ENCODE data around the gene PHACTR2.

PHACTR2 gene

GRCh38 chr6:143675946-143676345 is 1.8 kb upstream of the PHACTR2 start:
- DNase-seq, result no peak

DNA sequence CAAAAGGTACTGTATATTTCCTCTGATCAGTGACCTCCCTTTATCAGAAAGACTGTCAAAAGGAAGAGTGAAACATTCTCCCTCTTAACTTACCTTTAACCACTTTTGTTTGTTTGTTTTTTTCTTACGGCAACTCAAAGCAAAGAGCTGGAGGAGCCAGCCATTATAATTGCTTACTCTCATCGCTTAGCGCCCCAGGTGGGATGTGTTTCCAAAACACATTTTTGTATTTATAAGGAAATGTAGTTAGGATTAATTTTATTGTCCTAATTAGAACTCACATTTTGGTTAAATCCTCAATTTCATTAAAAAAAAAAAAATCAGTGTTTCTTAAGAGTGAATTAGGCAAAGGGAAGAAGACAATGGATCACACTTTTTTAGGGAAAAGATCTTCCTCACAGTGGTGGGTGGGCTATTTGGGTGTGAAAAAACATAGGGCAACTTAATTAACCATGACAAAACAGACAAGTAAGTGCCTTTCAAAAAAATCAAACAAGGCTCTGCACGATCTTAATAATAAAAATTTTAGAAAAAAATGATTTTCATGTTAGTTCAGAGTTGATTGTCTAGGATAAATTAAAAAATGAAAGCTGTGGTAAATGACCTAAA is 1.2 kb upstream of the PHACTR2 start:
- DNase-seq, result no peak

GRCh38 chr6:143677577-143677890 is 231 bp upstream of the PHACTR2 start:
- DNase-seq, result no peak

DNA sequence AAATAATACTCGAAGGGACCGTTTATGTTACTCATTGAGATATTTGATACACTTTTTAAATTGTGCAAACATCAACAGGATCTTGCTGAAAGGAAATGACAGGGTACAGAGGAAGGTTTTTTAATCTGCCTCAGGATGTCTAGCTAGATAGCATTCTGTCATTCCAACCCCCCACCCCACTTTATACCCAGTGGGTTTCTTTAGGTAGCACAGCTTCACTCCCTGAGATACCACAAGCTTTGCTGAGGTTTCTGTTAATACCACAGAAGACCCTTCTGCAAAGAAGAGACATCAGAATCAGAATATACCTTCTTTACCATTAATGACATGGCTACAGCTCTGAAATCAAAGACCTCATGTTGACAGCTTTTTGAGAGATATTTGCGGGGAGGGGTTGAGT is 1.3 kb downstream of the PHACTR2 start:
- DNase-seq, result no peak

DNA sequence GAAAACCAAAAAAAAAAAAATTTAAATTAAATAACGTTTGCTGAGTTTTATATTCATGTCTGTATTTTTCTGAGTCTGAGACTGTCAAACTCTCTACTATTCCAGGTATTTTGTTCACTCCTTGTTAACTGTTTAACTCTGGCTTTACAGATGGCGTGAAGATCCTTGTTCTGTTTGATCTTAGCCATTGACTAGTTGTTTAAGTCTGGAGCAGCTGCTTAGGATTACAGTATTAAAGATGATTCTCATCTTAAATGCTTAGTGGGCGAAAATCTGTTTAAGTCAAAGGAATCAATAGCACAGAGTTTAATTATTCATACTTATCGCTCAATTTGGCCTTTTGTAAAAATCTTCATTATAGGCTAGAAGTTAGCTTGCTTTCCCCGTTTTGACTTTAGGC is 2.4 kb downstream of the PHACTR2 start:
- DNase-seq, result no peak

GRCh38 chr6:143682805-143683204 is 5.0 kb downstream of the PHACTR2 start:
- DNase-seq, result no peak

GRCh38 chr6:143684486-143684885 is 6.7 kb downstream of the PHACTR2 start:
- DNase-seq, result no peak

- no peak for DNase-seq
These were observed 7.9 kb downstream of the PHACTR2 start for GRCh38 chr6:143685653-143686052.

GRCh38 chr6:143687591-143687990 is 9.8 kb downstream of the PHACTR2 start:
- DNase-seq, result no peak

- DNase-seq, result no peak
These were observed 10.9 kb downstream of the PHACTR2 start for GRCh38 chr6:143688681-143689080.

DNA sequence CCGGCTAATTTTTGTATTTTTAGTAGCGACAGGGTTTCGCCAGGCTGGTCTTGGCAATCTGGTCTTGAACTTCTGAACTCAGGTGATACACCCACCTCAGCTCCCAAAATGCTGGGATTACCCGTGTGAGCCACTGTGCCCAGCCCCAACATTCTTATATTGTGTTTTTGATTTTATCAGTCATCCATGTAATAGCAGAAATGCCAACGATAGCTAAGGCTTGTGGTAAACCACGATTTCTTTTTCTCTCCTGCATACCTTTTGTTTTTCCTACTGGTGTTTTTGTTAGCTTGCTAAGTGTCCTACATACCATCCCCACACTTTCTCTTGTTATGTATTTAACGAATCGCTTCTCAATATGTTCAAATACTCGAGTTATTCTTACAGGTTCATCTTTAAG is 12.1 kb downstream of the PHACTR2 start:
- DNase-seq, result no peak

DNA sequence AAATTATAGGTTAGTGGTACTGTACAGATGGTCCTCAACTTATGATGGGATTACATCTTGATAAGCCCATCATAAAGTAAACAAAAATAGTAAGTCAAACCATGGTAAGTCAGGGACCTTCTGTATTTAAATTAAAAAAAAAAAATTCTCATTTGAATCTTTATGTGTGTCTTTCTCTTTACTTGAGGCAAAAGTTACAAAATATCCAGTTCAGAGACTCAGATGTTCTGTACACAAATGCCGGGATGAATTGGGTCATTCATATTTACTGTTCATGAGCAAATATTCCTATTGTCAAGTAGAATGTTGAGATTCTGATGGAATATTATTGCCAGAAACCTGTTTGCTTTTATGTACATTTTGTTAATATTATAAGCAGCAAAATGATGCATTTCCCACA is 13.4 kb downstream of the PHACTR2 start:
- DNase-seq, result no peak

DNA sequence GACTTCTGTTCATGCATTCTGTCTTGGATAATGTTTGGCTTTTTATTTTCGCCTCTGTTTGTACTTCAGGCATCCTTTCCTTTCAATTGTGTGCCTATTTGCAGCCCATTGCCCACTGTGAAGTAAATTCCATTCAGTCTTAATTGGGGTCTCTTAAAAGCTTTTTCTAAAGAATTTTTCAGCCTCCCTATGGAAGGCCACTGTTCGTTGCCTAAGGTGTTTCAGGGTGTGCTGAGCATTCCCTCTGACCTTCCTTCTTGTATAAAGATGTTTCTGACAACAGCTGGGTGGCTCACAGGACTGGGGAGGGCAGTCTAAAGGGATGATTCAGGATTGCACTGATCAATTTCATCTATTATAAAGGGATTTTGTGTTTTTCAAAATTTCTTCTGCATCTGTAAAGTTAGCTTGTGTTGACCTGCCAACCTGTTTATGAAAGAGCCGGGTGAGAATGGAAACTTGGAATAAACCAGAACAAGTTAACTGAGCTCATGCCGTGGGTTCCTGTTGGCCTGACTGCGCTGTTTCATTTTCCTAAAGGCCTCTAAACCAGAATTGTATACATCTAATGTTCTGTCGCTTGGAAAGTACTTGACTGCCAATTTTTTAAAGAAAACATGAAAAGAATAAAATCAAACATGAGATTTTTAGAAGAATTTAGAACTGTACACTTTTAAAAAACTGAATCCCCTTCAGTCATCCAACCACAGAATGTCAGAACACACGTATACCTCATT is 14.3 kb downstream of the PHACTR2 start:
- no peak for DNase-seq

GRCh38 chr6:143692696-143693095 is 14.9 kb downstream of the PHACTR2 start:
- no peak for DNase-seq

- no peak for DNase-seq
These were observed 16.2 kb downstream of the PHACTR2 start for GRCh38 chr6:143694013-143694412.

DNA sequence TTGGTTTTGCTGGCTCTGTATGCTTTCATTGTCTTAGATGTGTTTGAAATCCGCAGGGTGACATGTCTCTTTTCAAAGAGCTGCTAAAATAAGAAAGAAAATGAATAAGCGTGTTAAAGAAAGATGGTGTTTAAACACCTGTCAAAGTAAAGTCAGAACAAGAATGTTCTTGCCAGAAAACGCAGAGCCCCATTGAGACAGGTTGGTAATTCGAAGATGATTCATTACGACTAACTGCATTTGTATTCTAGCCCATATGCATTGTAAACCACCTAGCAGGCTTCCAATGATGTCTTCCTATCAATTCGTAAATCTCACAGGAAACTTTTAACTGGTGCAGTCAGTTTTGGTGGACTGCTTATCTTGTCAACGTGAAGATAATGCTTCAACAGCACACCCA is 16.8 kb downstream of the PHACTR2 start:
- DNase-seq, result no peak

DNA sequence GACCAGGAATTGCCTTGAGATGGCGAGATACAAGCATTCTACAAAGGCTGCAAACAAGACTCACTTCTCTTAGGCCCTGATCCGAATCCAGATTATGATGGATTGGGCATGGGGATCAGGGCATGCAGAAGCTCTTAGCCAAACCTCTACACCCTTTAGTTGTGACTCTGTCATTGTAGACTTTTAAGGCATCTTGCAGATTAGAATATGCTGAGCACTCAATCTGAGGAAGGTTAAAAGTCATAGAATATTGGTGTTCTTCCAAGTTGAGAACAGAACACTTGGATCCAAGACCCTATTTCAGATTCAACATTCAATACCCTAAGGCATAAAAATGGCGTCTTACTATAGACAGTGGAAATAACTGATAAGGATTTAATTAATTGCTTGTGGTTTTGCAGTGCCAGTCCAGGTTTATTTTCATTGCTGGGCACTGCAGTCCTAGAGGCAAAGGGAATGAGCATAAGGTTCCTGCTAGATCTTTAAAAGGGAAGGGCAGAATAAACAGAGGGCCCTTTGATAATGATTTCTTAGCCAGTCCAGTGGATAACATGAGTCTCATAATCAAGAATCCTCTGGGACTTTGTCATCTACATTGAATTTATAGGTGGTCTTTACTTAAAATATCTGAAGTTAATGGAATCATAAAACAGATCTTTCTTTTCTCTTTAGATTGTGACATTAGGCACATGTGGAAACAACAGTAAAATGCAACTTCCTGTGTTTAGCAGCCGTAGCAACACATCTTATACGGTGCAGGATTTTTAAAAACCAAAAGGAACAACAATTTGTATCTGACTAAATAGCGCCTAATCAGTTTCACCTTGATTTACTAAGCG is 17.6 kb downstream of the PHACTR2 start:
- DNase-seq, result no peak

DNA sequence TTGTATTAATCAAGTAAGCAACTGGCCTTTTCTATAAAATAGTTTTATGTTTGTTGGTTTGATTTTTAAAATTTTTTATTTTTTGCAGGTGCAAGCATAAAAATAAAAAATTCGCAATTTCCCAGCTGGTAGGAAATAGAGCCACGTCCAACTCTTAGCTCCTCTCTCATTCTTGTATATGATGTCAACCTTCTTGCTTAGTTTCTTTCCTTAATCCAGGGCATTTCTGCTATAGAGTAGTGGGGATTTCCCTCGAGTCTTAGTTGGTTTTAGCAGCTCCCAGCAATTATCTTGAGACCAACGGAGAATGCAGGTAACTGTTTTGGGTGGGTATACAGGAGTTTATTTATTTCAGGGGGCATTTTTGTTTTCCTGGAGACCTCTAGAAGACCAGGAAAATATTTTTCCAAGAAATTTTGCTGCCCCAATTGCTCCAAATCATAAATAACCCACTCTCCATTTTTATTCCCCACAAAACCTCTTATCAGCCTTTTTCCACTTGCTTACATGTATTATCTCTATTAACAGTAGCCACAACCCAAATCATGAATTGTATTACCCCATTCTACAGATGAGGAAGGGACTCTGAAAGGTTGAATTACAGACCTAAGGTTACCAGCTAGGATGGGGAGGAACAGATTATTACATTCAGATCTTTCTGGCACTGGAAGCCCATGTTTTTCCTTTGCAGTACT is 18.4 kb downstream of the PHACTR2 start:
- no peak for DNase-seq

- DNase-seq, result no peak
These were observed 18.9 kb downstream of the PHACTR2 start for GRCh38 chr6:143696664-143697000.

GRCh38 chr6:143697076-143697800 is 19.5 kb downstream of the PHACTR2 start:
- no peak for DNase-seq

DNA sequence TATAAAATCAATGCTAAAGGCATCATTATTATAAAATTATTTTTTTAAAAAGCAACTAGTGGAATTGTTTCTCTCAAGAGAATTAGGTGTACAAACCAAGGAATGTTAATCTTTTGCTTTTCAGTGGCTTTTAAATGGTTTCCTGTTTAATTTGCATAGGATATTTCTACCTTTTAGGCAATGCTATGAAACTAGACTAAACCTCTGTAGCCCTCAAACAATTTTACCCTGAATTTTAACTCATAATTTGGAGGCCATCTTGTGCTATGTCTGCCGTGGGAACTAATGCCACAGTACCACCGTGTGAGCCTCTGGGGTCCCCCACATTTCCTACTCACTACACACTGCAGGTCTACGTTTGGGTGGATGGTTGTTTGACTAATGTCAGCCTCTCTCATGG is 20.6 kb downstream of the PHACTR2 start:
- no peak for DNase-seq

GRCh38 chr6:143698759-143699429 is 21.1 kb downstream of the PHACTR2 start:
- no peak for DNase-seq
